NCI-H345 (cell line): ENCODE data around the gene PRKCH.
A peak's percentile ranks its signal among the peaks of the same experiment; 100 is the strongest.
"Not testable (repeated sequence)": the region's sequence is repeated elsewhere in the genome, so short reads cannot be mapped to it uniquely, and the experiment has no call there.

Experiments used
- DNase-seq: peaks from one replicate; lab custom pipeline; 2025; lab: John Stamatoyannopoulos, UW

Gene PRKCH

GRCh38 chr14:61394542-61394941 is 73.2 kb downstream of the PRKCH start:
- no peak for DNase-seq

GRCh38 chr14:61395115-61395725 is 73.8 kb downstream of the PRKCH start:
- no peak for DNase-seq

GRCh38 chr14:61396279-61396678 is 74.9 kb downstream of the PRKCH start:
- DNase-seq, result no peak

- no peak for DNase-seq
Measured at GRCh38 chr14:61396694-61397093, 75.3 kb downstream of the PRKCH start.

GRCh38 chr14:61397615-61398014 is 76.2 kb downstream of the PRKCH start:
- no peak for DNase-seq

GRCh38 chr14:61398221-61398620 is 76.8 kb downstream of the PRKCH start:
- DNase-seq, result no peak

GRCh38 chr14:61399365-61399764 is 78.0 kb downstream of the PRKCH start:
- no peak for DNase-seq

GRCh38 chr14:61401461-61401860 is 80.1 kb downstream of the PRKCH start:
- no peak for DNase-seq

- DNase-seq, result no peak
Measured at GRCh38 chr14:61403411-61403810, 82.0 kb downstream of the PRKCH start.

GRCh38 chr14:61404637-61405036 is 83.3 kb downstream of the PRKCH start:
- no peak for DNase-seq

- no peak for DNase-seq
Measured at GRCh38 chr14:61406198-61406597, 84.8 kb downstream of the PRKCH start.

- no peak for DNase-seq
Measured at GRCh38 chr14:61406675-61407074, 85.3 kb downstream of the PRKCH start.

- DNase-seq, result no peak
Measured at GRCh38 chr14:61408498-61408897, 87.1 kb downstream of the PRKCH start.

- DNase-seq, result no peak
Measured at GRCh38 chr14:61409782-61410181, 88.4 kb downstream of the PRKCH start.

- not testable (repeated sequence) for DNase-seq
Measured at GRCh38 chr14:61415934-61416333, 94.6 kb downstream of the PRKCH start.

- DNase-seq, result no peak
Measured at GRCh38 chr14:61416591-61416990, 95.2 kb downstream of the PRKCH start.

- no peak for DNase-seq
Measured at GRCh38 chr14:61417141-61417540, 95.8 kb downstream of the PRKCH start.

- no peak for DNase-seq
Measured at GRCh38 chr14:61417883-61418455, 96.6 kb downstream of the PRKCH start.

- DNase-seq, result no peak
Measured at GRCh38 chr14:61418746-61419145, 97.4 kb downstream of the PRKCH start.

GRCh38 chr14:61419201-61419600 is 97.8 kb downstream of the PRKCH start:
- no peak for DNase-seq

- peak; percentile 22 for DNase-seq
Measured at GRCh38 chr14:61420326-61420725, 98.9 kb downstream of the PRKCH start.

GRCh38 chr14:61421212-61421923 is 100.0 kb downstream of the PRKCH start:
- DNase-seq, result no peak

GRCh38 chr14:61426048-61426447 is 104.7 kb downstream of the PRKCH start:
- no peak for DNase-seq

GRCh38 chr14:61428261-61428660 is 106.9 kb downstream of the PRKCH start:
- DNase-seq, result no peak
